PC-3 (cell line): ENCODE measurements around the gene PLK3. TPM values are rescaled to one million over a fixed set of nuclear protein-coding genes. Genes with fewer than 3 reads are reported as not detected.
"Not testable (repeated sequence)": the region's sequence is repeated elsewhere in the genome, so short reads cannot be mapped to it uniquely, and the experiment has no call there.

Experiments used
- ATAC-seq: fragments of 200-7000 bp; cut with Tn5 transposase; 2 replicates; pipeline ENCODE4 v1.9.1; 2020; ENCODE audit warnings: mild to moderate bottlenecking, moderate library complexity
- BruUV-seq: library from RNA; stranded (reverse); fragments of 400-500 nt; replicated peaks from 2 replicates; lab custom pipeline; 2021; lab: Mats Ljungman, UMichigan
- CTCF ChIA-PET: fragments of 300-600 bp; sonication (Branson Sonifier 250); formaldehyde crosslinking; loops from one replicate; lab custom pipeline; 2022; ENCODE audit warnings: antibody characterized with exemption; lab: Charles Lee
- POLR2A ChIA-PET: fragments of 300-600 bp; sonication (Branson Sonifier 250); formaldehyde crosslinking; loops from one replicate; lab custom pipeline; 2022; ENCODE audit warnings: antibody characterized with exemption; ENCODE audit not compliant: unreplicated experiment; lab: Charles Lee
- DNase-seq: peaks from one replicate; pipeline ENCODE4 v3.0.0-alpha.2; 2015
- H2AFZ ChIP-seq: fragments of 300-600 bp; sonication (generic); 2 replicates; pipeline ENCODE4 v1.6.0; 2016; ENCODE audit warnings: antibody characterized with exemption, low read length
- H3F3A ChIP-seq: fragments of 300-600 bp; sonication (generic); one replicate; pipeline ENCODE4 v1.6.0; 2017; ENCODE audit warnings: antibody characterized with exemption, low read length, control low read depth, mild to moderate bottlenecking; ENCODE audit not compliant: unreplicated experiment
- H3K27ac ChIP-seq: fragments of 300-600 bp; sonication (generic); 2 replicates; pipeline ENCODE4 v1.5.1; 2016; ENCODE audit warnings: mild to moderate bottlenecking, low read length
- H3K27me3 ChIP-seq: fragments of 300-600 bp; sonication (generic); 2 replicates; pipeline ENCODE4 v1.6.1; 2016; ENCODE audit warnings: low read length, mixed read lengths
- H3K36me3 ChIP-seq: fragments of 300-600 bp; sonication (generic); 2 replicates; pipeline ENCODE4 v1.6.1; 2016; ENCODE audit warnings: low read depth, mixed run types, low read length, mixed read lengths
- H3K4me1 ChIP-seq: fragments of 300-600 bp; sonication (generic); 2 replicates; pipeline ENCODE4 v1.5.1; 2016; ENCODE audit warnings: low read length; ENCODE audit not compliant: insufficient read depth
- H3K4me2 ChIP-seq: fragments of 300-600 bp; sonication (generic); 2 replicates; pipeline ENCODE4 v1.6.0; 2016; ENCODE audit warnings: low read length
- H3K4me3 ChIP-seq: fragments of 300-600 bp; sonication (generic); 2 replicates; pipeline ENCODE4 v1.5.1; 2016; ENCODE audit warnings: mild to moderate bottlenecking, low read length, mixed read lengths
- H3K79me2 ChIP-seq: fragments of 300-600 bp; sonication (generic); 2 replicates; pipeline ENCODE4 v1.6.1; 2017; ENCODE audit warnings: low read length, mixed read lengths
- H3K9ac ChIP-seq: fragments of 300-600 bp; sonication (generic); 2 replicates; pipeline ENCODE4 v1.6.0; 2016; ENCODE audit warnings: mild to moderate bottlenecking, low read length
- H3K9me2 ChIP-seq: fragments of 300-600 bp; sonication (generic); replicated peaks from 2 replicates; pipeline ENCODE4 v1.6.1; 2016; ENCODE audit warnings: mixed run types, low read length, mixed read lengths
- H3K9me3 ChIP-seq: fragments of 300-600 bp; sonication (generic); 2 replicates; pipeline ENCODE4 v1.6.1; 2016; ENCODE audit warnings: low read length, mixed read lengths
- H4K20me1 ChIP-seq: fragments of 300-600 bp; sonication (generic); 2 replicates; pipeline ENCODE4 v1.6.1; 2016; ENCODE audit warnings: low read length, mixed read lengths
- CTCF ChIP-seq: fragments of 300-600 bp; sonication (generic); conservative IDR thresholded peaks from 2 replicates; pipeline ENCODE4 v1.5.1; 2017; ENCODE audit warnings: antibody characterized with exemption, low read depth, mild to moderate bottlenecking, low read length
- EZH2 ChIP-seq: fragments of 300-600 bp; sonication (generic); IDR thresholded peaks from one replicate; pipeline ENCODE4 v1.6.1; 2017; ENCODE audit warnings: antibody characterized with exemption, mild to moderate bottlenecking, low read length; ENCODE audit not compliant: unreplicated experiment
- EZH2phosphoT487 ChIP-seq: fragments of 300-600 bp; sonication (generic); IDR thresholded peaks from 2 replicates; pipeline ENCODE4 v1.6.1; 2018; ENCODE audit warnings: mild to moderate bottlenecking, antibody characterized with exemption, low read length, borderline replicate concordance
- intact Hi-C: fragments of 100-400 bp; cut with micrococcal nuclease; formaldehyde crosslinking; loops from 2 replicates; pipeline ENCODE4 v1.9.0; 2023
- total RNA-seq: library from RNA; depleted of rRNA; stranded (reverse); fragments of >200 nt; gene quantifications from 2 replicates; pipeline ENCODE4 v1.2.3, GENCODE V29; 2014

PLK3 gene
- total RNA-seq, 1 experiment from 2014 or later = 44.0 TPM

GRCh38 chr1:44822131-44822701, 22.0 kb downstream of the PLK3 start:
- TF ChIP-seq CTCF (no peak), EZH2phosphoT487 (no peak), EZH2 (no peak)
- H4K20me1 ChIP-seq = no peaks in the 10 kb centered on the region
- H3K9ac ChIP-seq = no peak overlapping the region
- no peak overlapping the region for H2AFZ ChIP-seq
- ATAC-seq (no peak), DNase-seq (no peak)
- H3K4me2 ChIP-seq = no peak overlapping the region
- no peaks in the 10 kb centered on the region for H3K27me3 ChIP-seq
- CTCF ChIA-PET = no interaction called here
- H3K27ac ChIP-seq = no peak overlapping the region
- H3K9me3 ChIP-seq = no peaks in the 10 kb centered on the region
- POLR2A ChIA-PET = no interaction called here
- no peaks in the 10 kb centered on the region for H3K9me2 ChIP-seq
- no TSS peak for BruUV-seq
- H3K4me1 ChIP-seq = no peaks in the 10 kb centered on the region; the same call in 1 of the 2 replicates
- no peaks in the 10 kb centered on the region for H3K79me2 ChIP-seq
- H3K4me3 ChIP-seq = no peak overlapping the region
- no peaks in the 10 kb centered on the region for H3F3A ChIP-seq
- H3K36me3 ChIP-seq = no peaks in the 10 kb centered on the region
- intact Hi-C loops = no loop called here

- H3K4me3 ChIP-seq = no peak overlapping the region
Observed at GRCh38 chr1:44822981-44823451, 22.8 kb downstream of the PLK3 start.

GRCh38 chr1:44824392-44824791, 24.2 kb downstream of the PLK3 start:
- H3K9me2 ChIP-seq, H3K4me3 ChIP-seq, H3K9ac ChIP-seq, CTCF ChIA-PET, BruUV-seq, H3K27me3 ChIP-seq, POLR2A ChIA-PET, DNase-seq, H3K27ac ChIP-seq, ATAC-seq, intact Hi-C loops, H4K20me1 ChIP-seq, H2AFZ ChIP-seq, H3K36me3 ChIP-seq, H3K79me2 ChIP-seq, H3K4me1 ChIP-seq, H3K9me3 ChIP-seq, H3F3A ChIP-seq, H3K4me2 ChIP-seq: not testable (repeated sequence)

More at GRCh38 chr1:44822981-44823451, 22.8 kb downstream of the PLK3 start:
- Histone ChIP-seq H3K9me3 (no peaks in the 10 kb centered on the region), H4K20me1 (no peaks in the 10 kb centered on the region), H3K9me2 (no peaks in the 10 kb centered on the region), H3K4me2 (no peak overlapping the region), H3K36me3 (no peaks in the 10 kb centered on the region), H3F3A (no peaks in the 10 kb centered on the region), H3K79me2 (no peaks in the 10 kb centered on the region), H3K27ac (no peak overlapping the region), H3K9ac (no peak overlapping the region), H2AFZ (no peak overlapping the region), H3K27me3 (no peaks in the 10 kb centered on the region), H3K4me1 (no peaks in the 10 kb centered on the region; the same call in 1 of the 2 replicates)
- intact Hi-C loops = no loop called here
- ChIA-PET CTCF (no interaction called here), POLR2A (no interaction called here)
- BruUV-seq = no TSS peak
- DNase-seq (no peak), ATAC-seq (no peak)
- no peak for TF ChIP-seq CTCF
- no peak for TF ChIP-seq EZH2
- no peak for TF ChIP-seq EZH2phosphoT487
